Gastroesophageal sphincter (tissue), 3 donors: ENCODE data around the gene DENND1B.

Experiments
- EP300 ChIP-seq: sonication (generic); formaldehyde crosslinking; IDR thresholded peaks from one replicate; pipeline ENCODE4 v1.6.1; 2017; ENCODE audit warnings: antibody characterized with exemption, mild to moderate bottlenecking
- POLR2A ChIP-seq, 2 donors: fragments of 450-650 bp; IDR thresholded peaks; one replicate each; pipeline ENCODE4 v1.6.1; 2017; ENCODE audit warnings: antibody characterized with exemption in 2 of 2, mild to moderate bottlenecking in 2 of 2, moderate library complexity in 1 of 2
- POLR2AphosphoS5 ChIP-seq: sonication (generic); formaldehyde crosslinking; IDR thresholded peaks from one replicate; pipeline ENCODE4 v1.6.1; 2017; ENCODE audit warnings: antibody characterized with exemption
- TF ChIP-seq, protein P1 (sequence below), 4 experiments: fragments of 200-600 bp in 2 of 4; fragments of 450-650 bp in 2 of 4; sonication (generic) in 1 of 4; IDR thresholded peaks; one replicate each; pipeline ENCODE4 v1.5.1; 2017 to 2019; ENCODE audit warnings: antibody characterized with exemption in 4 of 4, mild to moderate bottlenecking in 2 of 4, moderate library complexity in 2 of 4

DNA sequence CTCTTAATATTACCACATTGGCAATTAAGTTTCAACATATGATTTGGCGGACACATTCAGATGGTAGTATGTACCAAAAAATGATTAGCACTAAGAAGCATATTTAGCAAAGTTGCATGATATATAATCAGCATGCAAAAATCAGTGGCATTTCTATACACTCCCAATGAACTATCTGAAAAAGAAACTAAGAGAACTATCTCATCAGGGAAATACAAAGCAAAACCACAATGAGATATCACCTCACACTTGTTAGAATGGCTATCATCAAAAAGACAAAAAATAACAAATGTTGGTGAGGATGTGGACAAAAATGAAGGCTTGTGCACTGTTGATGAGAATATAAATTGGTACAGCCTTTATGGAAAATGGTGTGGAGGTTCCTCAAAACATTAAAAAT, 31.4 kb upstream of the DENND1B start:
- TF ChIP-seq, protein P1, sequence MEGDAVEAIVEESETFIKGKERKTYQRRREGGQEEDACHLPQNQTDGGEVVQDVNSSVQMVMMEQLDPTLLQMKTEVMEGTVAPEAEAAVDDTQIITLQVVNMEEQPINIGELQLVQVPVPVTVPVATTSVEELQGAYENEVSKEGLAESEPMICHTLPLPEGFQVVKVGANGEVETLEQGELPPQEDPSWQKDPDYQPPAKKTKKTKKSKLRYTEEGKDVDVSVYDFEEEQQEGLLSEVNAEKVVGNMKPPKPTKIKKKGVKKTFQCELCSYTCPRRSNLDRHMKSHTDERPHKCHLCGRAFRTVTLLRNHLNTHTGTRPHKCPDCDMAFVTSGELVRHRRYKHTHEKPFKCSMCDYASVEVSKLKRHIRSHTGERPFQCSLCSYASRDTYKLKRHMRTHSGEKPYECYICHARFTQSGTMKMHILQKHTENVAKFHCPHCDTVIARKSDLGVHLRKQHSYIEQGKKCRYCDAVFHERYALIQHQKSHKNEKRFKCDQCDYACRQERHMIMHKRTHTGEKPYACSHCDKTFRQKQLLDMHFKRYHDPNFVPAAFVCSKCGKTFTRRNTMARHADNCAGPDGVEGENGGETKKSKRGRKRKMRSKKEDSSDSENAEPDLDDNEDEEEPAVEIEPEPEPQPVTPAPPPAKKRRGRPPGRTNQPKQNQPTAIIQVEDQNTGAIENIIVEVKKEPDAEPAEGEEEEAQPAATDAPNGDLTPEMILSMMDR (IDR thresholded peaks at IDR 0.05), result no peak
- TF ChIP-seq POLR2A (IDR thresholded peaks at IDR 0.05) (no peak), POLR2AphosphoS5 (no peak), EP300 (no peak)
